Loucy (cell line): Measurements from ENCODE around the gene ITGB1BP1.

Experiments used
- EZH2phosphoT487 ChIP-seq: fragments of 200-600 bp; IDR thresholded peaks from 2 replicates; pipeline ENCODE4 v1.6.1; 2018; ENCODE audit warnings: antibody characterized with exemption, mild to moderate bottlenecking, moderate library complexity, borderline replicate concordance
- TF ChIP-seq, protein P1 (sequence below): fragments of 200-600 bp; sonication (generic); conservative IDR thresholded peaks from 2 replicates; pipeline ENCODE4 v1.5.1; 2014; ENCODE audit warnings: mild to moderate bottlenecking, antibody characterized with exemption, low read length

DNA sequence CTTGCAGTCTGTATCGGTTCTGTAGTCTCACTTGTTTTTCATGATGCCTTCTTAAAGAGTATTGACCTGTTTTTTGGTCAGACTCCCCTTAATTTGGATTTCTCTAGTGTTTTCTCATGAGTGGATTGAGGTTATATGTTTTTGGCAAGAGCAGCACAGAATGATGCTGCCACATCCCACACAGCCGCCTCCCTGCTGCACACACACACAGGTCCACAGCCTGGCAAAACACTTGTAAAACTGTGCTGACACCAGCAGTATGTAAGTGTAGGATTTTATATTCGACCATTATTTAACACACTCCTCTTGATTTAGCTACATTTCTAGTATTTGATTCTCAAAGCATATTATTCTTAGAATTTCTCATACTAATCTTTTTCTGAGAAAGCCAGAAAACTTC, 68.1 kb downstream of the ITGB1BP1 start:
- TF ChIP-seq, protein P1, sequence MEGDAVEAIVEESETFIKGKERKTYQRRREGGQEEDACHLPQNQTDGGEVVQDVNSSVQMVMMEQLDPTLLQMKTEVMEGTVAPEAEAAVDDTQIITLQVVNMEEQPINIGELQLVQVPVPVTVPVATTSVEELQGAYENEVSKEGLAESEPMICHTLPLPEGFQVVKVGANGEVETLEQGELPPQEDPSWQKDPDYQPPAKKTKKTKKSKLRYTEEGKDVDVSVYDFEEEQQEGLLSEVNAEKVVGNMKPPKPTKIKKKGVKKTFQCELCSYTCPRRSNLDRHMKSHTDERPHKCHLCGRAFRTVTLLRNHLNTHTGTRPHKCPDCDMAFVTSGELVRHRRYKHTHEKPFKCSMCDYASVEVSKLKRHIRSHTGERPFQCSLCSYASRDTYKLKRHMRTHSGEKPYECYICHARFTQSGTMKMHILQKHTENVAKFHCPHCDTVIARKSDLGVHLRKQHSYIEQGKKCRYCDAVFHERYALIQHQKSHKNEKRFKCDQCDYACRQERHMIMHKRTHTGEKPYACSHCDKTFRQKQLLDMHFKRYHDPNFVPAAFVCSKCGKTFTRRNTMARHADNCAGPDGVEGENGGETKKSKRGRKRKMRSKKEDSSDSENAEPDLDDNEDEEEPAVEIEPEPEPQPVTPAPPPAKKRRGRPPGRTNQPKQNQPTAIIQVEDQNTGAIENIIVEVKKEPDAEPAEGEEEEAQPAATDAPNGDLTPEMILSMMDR: no peak
- TF ChIP-seq EZH2phosphoT487: no peak
